Measurements from ENCODE around the gene LPAR5.

Gene LPAR5

DNA sequence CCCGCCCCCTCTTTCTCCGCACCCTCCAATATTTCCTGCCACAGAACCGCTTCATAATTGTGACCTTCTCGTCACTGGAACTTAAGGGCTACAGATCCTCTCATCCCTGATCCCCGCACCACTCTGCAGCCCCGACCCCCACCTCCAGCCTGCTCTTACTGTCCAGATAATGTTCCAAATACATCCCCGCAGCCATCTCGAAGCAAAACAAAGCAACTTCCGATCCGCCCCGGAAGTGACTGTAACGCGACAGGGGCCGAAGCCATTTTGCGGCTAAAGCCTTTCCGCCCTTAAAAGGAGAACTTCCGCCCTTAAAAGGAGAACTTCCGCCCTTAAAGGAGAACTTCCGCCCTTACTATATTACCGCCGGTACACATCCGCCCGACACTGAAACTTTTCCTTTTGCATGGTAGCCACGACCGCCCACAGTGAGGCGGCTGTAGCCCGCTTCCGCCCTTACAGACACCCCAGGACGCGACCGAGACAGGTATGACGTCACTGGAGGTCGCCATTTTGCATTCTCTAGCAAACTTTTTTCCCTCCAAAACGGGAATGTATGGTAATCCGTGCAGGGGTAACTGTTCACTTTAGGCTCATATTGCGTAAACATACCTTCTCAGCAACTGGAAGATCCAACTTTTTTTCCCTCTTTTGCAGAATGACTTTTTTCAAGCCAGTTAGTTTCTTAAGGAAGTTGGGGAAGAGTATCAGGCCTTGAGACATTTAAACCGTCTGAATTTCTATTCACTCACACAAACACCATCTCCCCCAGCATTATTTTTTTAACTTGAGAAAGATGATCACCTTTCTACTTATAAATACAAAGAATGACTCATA, 27.4 kb upstream of the LPAR5 start, which contains the start of gene ING4:
Gene ING4, minus strand, starts transcription at position 214 of the 837 bp plus-strand sequence. Its CDS starts 18 bp downstream, at position 196.
- Histone ChIP-seq H3K9me3 (ENCODE audit: control insufficient read depth, insufficient read depth, low read depth, low read length) (no peaks in the 10 kb centered on the region), H3K27ac (ENCODE audit: extremely low read depth, low read depth, low read length) (peak within 1 kb of the TSS; percentile 70), H3K4me3 (ENCODE audit: low read depth, low read length) (peak within 1 kb of the TSS; percentile 76), H3K36me3 (ENCODE audit: control insufficient read depth in 2 of 2, insufficient read depth in 1 of 2, low read length in 2 of 2) (peaks cover 12 to 28% of the 10 kb centered on the region in 2 experiments), H3K4me1 (ENCODE audit: control insufficient read depth, insufficient read depth, low read length) (peaks cover 7% of the 10 kb centered on the region; the same call in 1 of the 2 replicates)
- ChIA-PET CTCF (interaction anchor here (0.5 to 2.8 kb wide), 7 partner anchors 11 to 118 kb away, joined by 3 to 27 read pairs (median 3); partner anchors contain the start of gene LAG3), POLR2A (interaction anchor here (0.6 to 2.5 kb wide), 2 partner anchors 26 to 196 kb away, joined by 4 to 25 read pairs; partner anchors contain the start of gene ZNF384)
- TF ChIP-seq ZNF366 (tag by site-specific recombination; conservative IDR thresholded peaks at IDR 0.05), result peak; percentile 80
- peak; percentile 100 for TF ChIP-seq ZBTB8A (tag by site-specific recombination; IDR thresholded peaks at IDR 0.05)
- TF ChIP-seq ZNF175 (tag by site-specific recombination; IDR thresholded peaks at IDR 0.05), result no peak
- no peak for TF ChIP-seq ZNF404 (tag by site-specific recombination; IDR thresholded peaks at IDR 0.05)
- TF ChIP-seq ZNF645 (tag by site-specific recombination; IDR thresholded peaks at IDR 0.05), result no peak
- peak; percentile 67 for TF ChIP-seq ZNF692 (tag by site-specific recombination; IDR thresholded peaks at IDR 0.05)
- peak; percentile 100 for TF ChIP-seq ZNF629 (tag by site-specific recombination; IDR thresholded peaks at IDR 0.05)
- TF ChIP-seq, protein P1, sequence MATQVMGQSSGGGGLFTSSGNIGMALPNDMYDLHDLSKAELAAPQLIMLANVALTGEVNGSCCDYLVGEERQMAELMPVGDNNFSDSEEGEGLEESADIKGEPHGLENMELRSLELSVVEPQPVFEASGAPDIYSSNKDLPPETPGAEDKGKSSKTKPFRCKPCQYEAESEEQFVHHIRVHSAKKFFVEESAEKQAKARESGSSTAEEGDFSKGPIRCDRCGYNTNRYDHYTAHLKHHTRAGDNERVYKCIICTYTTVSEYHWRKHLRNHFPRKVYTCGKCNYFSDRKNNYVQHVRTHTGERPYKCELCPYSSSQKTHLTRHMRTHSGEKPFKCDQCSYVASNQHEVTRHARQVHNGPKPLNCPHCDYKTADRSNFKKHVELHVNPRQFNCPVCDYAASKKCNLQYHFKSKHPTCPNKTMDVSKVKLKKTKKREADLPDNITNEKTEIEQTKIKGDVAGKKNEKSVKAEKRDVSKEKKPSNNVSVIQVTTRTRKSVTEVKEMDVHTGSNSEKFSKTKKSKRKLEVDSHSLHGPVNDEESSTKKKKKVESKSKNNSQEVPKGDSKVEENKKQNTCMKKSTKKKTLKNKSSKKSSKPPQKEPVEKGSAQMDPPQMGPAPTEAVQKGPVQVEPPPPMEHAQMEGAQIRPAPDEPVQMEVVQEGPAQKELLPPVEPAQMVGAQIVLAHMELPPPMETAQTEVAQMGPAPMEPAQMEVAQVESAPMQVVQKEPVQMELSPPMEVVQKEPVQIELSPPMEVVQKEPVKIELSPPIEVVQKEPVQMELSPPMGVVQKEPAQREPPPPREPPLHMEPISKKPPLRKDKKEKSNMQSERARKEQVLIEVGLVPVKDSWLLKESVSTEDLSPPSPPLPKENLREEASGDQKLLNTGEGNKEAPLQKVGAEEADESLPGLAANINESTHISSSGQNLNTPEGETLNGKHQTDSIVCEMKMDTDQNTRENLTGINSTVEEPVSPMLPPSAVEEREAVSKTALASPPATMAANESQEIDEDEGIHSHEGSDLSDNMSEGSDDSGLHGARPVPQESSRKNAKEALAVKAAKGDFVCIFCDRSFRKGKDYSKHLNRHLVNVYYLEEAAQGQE (tag by site-specific recombination; IDR thresholded peaks at IDR 0.05), result no peak; the same call in 1 of the 2 replicates
- TF ChIP-seq ZNF585B (tag by site-specific recombination; IDR thresholded peaks at IDR 0.05), result no peak
- no peak for TF ChIP-seq ZNF174 (tag by site-specific recombination; IDR thresholded peaks at IDR 0.05)
- peak; percentile 73 for TF ChIP-seq ZIC2 (tag by site-specific recombination; IDR thresholded peaks at IDR 0.05)
- peak; percentile 97 for TF ChIP-seq KLF9 (tag by site-specific recombination; IDR thresholded peaks at IDR 0.05; ENCODE audit: low read depth)
- TF ChIP-seq ZNF747 (tag by site-specific recombination; IDR thresholded peaks at IDR 0.05), result no peak
- peak; percentile 99 for TF ChIP-seq SP2 (tag by site-specific recombination; IDR thresholded peaks at IDR 0.05)
- TF ChIP-seq, protein P2, sequence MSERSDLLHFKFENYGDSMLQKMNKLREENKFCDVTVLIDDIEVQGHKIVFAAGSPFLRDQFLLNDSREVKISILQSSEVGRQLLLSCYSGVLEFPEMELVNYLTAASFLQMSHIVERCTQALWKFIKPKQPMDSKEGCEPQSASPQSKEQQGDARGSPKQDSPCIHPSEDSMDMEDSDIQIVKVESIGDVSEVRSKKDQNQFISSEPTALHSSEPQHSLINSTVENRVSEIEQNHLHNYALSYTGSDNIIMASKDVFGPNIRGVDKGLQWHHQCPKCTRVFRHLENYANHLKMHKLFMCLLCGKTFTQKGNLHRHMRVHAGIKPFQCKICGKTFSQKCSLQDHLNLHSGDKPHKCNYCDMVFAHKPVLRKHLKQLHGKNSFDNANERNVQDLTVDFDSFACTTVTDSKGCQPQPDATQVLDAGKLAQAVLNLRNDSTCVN (tag by site-specific recombination; optimal IDR thresholded peaks at IDR 0.05), result peak; percentile 52
- TF ChIP-seq, protein P3, sequence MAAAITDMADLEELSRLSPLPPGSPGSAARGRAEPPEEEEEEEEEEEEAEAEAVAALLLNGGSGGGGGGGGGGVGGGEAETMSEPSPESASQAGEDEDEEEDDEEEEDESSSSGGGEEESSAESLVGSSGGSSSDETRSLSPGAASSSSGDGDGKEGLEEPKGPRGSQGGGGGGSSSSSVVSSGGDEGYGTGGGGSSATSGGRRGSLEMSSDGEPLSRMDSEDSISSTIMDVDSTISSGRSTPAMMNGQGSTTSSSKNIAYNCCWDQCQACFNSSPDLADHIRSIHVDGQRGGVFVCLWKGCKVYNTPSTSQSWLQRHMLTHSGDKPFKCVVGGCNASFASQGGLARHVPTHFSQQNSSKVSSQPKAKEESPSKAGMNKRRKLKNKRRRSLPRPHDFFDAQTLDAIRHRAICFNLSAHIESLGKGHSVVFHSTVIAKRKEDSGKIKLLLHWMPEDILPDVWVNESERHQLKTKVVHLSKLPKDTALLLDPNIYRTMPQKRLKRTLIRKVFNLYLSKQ (tag by site-specific recombination; IDR thresholded peaks at IDR 0.05; ENCODE audit: borderline replicate concordance), result no peak
- 0 out of 2 replicates have a peak, but pooled peaks have one; percentile 28 for TF ChIP-seq SCRT2 (tag by site-specific recombination; IDR thresholded peaks at IDR 0.05)
- no peak; the same call in 1 of the 2 replicates for TF ChIP-seq PRDM1 (tag by site-specific recombination; IDR thresholded peaks at IDR 0.05)
- peak; percentile 44 for TF ChIP-seq ZNF600 (tag by site-specific recombination; IDR thresholded peaks at IDR 0.05)
- TF ChIP-seq, protein P4, sequence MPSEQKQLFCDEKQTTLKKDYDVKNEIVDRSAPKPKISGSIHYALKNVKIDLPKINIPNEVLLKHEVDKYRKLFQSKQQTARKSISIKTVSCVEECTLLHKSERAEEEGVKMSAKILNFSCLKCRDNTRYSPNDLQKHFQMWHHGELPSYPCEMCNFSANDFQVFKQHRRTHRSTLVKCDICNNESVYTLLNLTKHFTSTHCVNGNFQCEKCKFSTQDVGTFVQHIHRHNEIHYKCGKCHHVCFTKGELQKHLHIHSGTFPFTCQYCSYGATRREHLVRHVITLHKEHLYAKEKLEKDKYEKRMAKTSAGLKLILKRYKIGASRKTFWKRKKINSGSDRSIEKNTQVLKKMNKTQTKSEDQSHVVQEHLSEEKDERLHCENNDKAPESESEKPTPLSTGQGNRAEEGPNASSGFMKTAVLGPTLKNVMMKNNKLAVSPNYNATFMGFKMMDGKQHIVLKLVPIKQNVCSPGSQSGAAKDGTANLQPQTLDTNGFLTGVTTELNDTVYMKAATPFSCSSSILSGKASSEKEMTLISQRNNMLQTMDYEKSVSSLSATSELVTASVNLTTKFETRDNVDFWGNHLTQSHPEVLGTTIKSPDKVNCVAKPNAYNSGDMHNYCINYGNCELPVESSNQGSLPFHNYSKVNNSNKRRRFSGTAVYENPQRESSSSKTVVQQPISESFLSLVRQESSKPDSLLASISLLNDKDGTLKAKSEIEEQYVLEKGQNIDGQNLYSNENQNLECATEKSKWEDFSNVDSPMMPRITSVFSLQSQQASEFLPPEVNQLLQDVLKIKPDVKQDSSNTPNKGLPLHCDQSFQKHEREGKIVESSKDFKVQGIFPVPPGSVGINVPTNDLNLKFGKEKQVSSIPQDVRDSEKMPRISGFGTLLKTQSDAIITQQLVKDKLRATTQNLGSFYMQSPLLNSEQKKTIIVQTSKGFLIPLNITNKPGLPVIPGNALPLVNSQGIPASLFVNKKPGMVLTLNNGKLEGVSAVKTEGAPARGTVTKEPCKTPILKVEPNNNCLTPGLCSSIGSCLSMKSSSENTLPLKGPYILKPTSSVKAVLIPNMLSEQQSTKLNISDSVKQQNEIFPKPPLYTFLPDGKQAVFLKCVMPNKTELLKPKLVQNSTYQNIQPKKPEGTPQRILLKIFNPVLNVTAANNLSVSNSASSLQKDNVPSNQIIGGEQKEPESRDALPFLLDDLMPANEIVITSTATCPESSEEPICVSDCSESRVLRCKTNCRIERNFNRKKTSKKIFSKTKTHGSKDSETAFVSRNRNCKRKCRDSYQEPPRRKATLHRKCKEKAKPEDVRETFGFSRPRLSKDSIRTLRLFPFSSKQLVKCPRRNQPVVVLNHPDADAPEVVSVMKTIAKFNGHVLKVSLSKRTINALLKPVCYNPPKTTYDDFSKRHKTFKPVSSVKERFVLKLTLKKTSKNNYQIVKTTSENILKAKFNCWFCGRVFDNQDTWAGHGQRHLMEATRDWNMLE (tag by site-specific recombination; conservative IDR thresholded peaks at IDR 0.05; ENCODE audit: low read depth), result peak; percentile 100
- TF ChIP-seq EGR2 (tag by site-specific recombination; IDR thresholded peaks at IDR 0.05; ENCODE audit: low read depth), result peak; percentile 80
- TF ChIP-seq ZNF791 (tag by site-specific recombination; IDR thresholded peaks at IDR 0.05), result no peak
- no peak for TF ChIP-seq ZNF610 (tag by site-specific recombination; IDR thresholded peaks at IDR 0.05; ENCODE audit: borderline replicate concordance)
